T-helper 1 cell (primary cell): ENCODE data around the gene HAUS1.
"Not testable (repeated sequence)": the region's sequence is repeated elsewhere in the genome, so short reads cannot be mapped to it uniquely, and the experiment has no call there.

Experiments
- DNase-seq, 5 donors: peaks; one replicate each; pipeline ENCODE4 v3.0.0-alpha.2; 2012 to 2020

HAUS1 gene

DNA sequence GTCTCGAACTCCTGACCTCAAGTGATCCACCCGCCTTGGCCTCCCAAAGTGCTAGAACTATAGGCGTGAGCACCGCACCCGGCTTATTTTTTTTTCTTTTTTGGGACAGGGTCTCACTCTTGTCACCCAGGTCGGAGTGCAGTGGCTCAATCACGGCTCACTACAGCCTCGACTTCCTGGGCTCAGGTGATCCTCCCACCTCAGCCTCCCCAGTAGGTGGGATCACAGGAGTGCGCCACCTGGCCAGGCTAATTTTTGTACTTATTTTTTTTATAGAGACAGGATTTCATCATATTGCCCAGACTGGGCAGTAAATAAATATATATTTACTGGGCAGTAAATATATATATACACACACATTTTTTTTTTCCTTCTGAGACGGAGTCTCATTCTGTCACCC is 8.7 kb upstream of the HAUS1 start:
- no peak for DNase-seq

DNA sequence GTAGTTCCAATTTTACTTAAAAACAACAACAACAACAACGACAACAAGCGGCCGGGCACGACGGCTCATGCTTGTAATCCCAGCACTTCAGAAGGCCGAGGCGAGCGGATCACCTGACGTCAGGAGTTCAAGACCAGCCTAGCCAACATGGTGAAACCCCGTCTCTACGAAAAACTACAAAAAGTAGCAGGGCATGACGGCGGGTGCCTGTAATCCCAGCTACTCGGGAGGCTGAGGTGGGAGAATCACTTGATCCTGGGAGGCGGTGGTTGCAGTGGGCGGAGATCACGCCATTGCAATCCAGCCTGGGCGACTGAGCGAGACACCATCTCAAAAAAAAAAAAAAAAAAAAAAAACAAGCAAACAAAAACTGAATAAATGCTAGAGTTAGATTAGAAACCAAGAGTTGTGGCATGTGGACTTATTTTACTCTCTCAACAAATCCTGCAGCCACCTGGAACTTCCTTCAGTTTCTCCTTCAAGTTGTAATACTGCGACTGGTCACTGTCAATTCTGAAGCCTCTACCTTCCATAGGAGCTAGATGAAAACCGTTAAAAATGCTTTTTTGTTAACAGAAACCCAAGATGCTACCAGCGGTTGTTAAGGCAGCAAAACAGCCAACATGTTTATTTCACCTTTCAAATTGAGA is 7.4 kb upstream of the HAUS1 start:
- DNase-seq: peak in 1 of 5 donors; percentile 5

GRCh38 chr18:46097431-46097800 is 6.8 kb upstream of the HAUS1 start:
- DNase-seq: peak in 1 of 5 donors; percentile 11

- peak; percentile 73 to 87 (median 80) for DNase-seq
Observed at GRCh38 chr18:46097801-46098615, 6.2 kb upstream of the HAUS1 start, which contains the start of gene ATP5F1A. TSS of gene ATP5F1A (minus strand) at chr18:46098296. CDS start at chr18:46098231, 65 bp downstream.

DNA sequence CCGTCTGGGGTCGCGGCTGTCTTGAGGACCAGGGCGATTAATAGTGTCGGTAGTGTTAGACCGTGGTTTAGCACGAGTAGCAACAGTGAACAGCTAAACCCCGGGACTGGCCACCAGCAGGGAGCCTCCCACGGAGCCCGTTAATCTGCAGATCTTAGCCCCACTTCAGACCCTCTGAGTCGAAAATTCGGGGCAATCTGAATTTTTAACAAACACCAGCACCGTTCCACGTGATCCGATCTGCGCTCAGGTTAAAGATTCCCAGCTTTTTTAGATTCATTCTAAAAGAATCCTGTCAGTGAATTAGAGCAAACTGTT is 5.6 kb upstream of the HAUS1 start:
- DNase-seq: no peak

- DNase-seq: no peak
Observed at GRCh38 chr18:46099463-46099862, 4.7 kb upstream of the HAUS1 start.

DNA sequence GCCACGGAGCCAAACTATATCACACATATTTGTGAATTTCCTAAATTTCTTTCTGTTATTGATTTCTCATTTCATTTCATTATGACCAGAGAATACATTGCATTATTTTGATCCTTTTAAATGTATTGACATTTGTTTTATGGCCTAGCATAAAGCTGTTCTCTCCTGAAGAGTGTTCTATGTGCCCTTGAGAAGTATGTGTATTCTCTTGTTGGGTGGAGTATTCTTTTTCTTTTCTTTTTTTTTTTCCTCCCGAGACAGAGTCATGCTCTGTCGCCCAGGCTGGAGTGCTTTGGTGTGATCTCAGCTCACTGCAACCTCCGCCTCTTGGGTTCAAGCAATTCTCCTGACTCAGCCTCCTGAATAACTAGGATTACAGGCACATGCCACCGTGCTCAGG is 5.2 kb downstream of the HAUS1 start:
- no peak for DNase-seq

- DNase-seq: no peak
Observed at GRCh38 chr18:46110406-46110805, 6.2 kb downstream of the HAUS1 start.

DNA sequence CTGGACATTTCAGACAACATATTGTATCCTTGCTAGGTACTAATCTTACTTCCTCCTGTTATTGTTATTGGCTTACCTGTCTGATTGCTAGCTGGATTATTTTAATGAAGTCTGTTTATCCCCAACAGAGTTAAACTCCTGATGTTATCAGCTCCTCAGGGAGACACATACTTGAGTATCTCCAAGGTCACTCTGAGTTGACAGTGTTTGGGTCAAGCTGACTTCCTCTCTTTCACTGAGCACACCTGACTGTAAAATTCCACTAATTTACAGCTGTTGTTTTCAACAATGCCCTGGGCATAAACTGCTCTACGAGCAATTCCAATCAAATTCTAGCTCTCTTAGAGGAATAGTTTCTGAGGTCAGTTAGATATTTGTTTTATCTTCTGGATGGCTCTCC is 9.6 kb downstream of the HAUS1 start:
- no peak for DNase-seq

- not testable (repeated sequence) for DNase-seq
Observed at GRCh38 chr18:46126625-46127024, 22.4 kb downstream of the HAUS1 start.

- no peak for DNase-seq
Observed at GRCh38 chr18:46130061-46130460, 25.9 kb downstream of the HAUS1 start.

GRCh38 chr18:46130549-46130948 is 26.4 kb downstream of the HAUS1 start:
- DNase-seq: not testable (repeated sequence)

GRCh38 chr18:46133534-46133933 is 29.3 kb downstream of the HAUS1 start:
- DNase-seq: no peak

- no peak for DNase-seq
Observed at GRCh38 chr18:46134920-46135675, 30.9 kb downstream of the HAUS1 start.

DNA sequence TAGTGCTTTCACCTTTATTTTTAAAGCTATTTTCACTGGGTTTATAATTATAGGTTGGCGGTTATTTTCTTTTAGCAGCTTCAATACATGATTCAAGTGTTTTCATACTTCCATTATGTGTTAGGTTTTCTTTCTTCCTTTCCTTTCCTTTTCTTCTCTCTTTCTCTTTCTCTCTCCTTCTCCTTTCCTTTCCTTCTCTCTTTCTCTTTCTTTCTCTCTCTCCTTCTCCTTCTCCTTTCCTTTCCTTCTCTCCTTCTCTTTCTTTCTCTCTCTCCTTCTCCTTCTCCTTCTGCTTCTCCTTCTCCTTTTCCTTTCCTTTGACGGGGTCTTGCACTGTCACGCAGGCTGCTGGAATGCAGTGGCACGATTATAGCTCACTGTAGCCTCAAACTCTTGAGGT is 36.0 kb downstream of the HAUS1 start:
- DNase-seq: no peak

DNA sequence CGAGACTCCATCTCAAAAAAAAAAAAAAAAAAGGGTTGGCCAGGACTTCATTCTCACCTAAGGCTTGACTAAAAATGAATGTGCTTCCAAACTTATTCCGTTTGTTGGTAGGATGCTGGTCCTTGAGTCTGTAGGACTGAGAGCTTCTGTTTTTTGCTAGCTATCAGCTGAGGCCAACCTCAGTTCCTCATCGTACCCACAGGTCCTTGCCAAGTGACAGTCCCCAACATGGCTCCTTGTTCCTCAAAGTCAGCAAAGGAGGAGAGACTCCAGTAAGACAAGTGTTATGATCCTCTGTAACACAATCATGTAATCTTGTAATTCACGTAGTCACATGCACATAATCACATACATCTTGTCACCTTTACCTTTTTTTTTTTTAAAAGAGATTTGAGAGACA is 37.0 kb downstream of the HAUS1 start:
- DNase-seq: no peak

- DNase-seq: peak in 3 of 5 donors; percentile 31 to 63 (median 37)
Observed at GRCh38 chr18:46148810-46149209, 44.6 kb downstream of the HAUS1 start.

DNA sequence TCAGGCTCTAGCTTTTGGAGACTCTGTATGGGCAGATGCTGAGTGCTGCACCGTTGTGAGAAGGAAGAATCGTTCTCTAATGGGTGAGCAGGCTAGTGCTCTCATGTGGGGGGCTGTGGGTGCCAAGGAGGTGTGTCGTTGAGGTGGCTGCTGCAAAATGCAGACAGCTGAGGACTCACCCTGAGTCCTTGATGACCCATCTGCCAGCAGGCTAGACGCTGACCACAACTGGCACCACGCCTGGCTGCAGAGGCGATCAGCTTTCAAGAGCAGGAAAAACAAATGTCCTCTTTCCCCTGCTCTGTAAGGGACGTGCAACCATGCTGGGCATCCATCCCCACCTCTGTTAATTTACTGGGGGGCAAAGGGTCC is 48.2 kb downstream of the HAUS1 start:
- DNase-seq: no peak

DNA sequence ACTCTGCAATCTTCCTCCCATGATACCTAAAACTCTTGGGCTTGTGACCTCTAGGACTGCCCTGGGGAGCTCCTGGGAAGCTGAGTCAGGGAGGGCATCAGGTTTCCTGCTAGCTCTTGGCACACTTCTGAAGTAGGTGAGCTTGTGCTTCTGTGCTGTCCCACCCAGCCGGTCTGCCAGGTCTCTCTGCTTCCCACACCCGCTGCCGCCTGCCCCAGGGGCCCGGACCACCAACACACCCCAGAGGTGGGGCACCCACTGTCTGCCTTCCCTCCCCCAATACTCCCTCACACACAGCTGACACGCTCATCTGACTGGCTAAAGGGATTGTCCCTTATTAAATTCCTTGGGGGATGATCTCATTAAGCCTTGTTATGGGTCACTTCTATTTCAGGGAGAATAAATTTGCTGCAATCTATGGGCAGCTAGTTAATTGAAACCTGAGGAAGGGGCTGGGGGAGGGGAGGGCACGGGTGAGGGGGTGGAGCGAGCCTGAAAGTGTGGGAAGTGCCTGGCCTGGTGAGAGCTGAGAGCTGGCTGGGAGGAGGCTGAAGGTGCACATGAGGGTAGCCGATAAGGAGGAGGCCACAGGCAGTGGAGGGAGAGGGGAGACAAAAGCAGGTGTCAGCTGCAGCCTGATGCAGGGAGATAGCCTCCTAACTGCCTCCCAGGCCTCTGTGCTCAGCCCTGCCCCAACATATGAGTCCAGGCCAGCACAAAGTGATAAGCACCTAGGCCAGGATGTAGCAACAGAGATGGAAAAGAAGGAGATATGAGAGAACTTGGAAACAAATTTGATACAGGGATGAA is 48.8 kb downstream of the HAUS1 start:
- no peak for DNase-seq

DNA sequence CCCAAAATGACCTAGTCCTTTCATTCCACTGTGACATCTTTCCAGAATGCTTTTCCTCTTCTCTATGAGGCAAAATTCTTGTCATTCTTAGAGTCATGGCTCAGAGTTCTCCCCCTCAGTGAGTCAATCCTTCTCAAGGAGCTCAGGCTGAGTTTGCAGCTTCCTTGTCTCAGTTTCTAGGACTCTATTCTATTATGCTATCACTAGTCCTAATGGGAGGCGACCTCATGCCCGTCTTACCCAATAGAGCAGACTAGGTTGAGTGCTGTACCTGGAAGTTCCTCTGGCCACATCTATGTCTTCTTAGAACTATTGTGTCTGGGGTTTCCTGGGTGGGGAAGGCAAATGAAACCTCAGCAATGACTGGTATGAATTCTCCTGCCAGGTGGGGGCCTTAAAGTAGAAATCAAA is 51.5 kb downstream of the HAUS1 start:
- peak in 4 of 5 donors; percentile 15 to 95 (median 26) for DNase-seq

DNA sequence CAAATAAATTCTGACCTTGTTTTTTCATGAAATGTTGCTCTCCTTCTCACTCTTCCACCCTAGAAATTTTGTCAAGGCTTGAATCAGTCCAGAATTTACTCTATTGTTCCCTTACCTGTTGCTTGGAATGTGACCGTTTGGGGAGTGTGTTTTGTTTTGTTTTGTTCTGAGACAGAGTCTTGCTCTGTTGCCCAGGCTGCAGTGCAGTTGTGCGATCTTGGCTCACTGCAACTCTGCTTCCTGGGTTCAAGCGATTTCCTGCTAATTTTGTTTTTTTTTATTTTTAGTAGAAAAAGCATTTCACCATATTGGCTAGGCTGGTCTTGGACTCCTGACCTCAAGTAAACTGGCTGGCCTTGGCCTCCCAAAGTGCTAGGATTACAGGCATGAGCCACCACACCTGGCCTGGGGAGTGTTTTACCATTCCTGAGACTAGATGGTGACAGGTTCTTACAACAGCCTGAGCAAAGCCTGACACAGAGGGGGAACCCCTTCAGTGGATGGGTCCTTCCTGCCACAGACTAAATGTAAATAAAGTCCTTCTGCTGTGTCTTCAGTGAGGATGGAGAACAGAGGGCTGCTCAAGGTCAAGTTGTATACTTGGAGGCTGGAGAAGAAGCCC is 52.0 kb downstream of the HAUS1 start:
- DNase-seq: peak in 1 of 5 donors; percentile 81

DNA sequence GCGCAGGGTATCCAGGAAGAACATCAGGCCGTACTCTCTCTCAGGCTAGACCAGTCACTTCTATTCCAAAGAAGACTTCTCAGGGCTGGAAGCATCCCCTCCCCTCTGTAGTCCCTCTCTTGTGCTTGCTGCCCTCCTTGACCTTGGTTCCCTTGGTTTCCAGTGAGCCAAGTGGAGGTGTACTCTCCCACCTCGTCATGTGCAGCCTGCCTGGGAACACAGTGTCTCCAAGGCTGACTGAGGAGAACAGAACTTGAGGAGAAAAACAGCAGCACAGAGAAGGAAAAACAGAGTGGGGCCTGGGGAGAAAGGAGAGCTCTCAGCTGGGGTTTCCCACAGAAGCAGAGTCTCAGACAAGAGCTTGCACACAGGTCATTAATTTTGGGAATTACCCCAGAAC is 52.7 kb downstream of the HAUS1 start:
- no peak for DNase-seq
